ENCODE measurements around the gene STON1. TPM values are rescaled to one million over a fixed set of nuclear protein-coding genes. Genes with fewer than 3 reads are reported as not detected.

Gene STON1
- total RNA-seq, 1 donor from 2014 or later = 37.5 TPM

GRCh38 chr2:48583961-48584360 is 54.0 kb downstream of the STON1 start:
- Mint-ChIP-seq H3K36me3 (ENCODE audit: unreplicated experiment) (peaks cover 56% of the 10 kb centered on the region), H3K27me3 (ENCODE audit: unreplicated experiment) (no peaks in the 10 kb centered on the region), H3K9me3 (ENCODE audit: unreplicated experiment) (no peaks in the 10 kb centered on the region), H3K4me1 (ENCODE audit: unreplicated experiment) (peaks cover 7% of the 10 kb centered on the region), H3K4me3 (ENCODE audit: unreplicated experiment) (no peak overlapping the region), H3K27ac (ENCODE audit: unreplicated experiment) (no peak overlapping the region)
- no peak for DNase-seq (ENCODE audit: extremely low spot score, unreplicated experiment)
- TF ChIP-seq, protein P1, sequence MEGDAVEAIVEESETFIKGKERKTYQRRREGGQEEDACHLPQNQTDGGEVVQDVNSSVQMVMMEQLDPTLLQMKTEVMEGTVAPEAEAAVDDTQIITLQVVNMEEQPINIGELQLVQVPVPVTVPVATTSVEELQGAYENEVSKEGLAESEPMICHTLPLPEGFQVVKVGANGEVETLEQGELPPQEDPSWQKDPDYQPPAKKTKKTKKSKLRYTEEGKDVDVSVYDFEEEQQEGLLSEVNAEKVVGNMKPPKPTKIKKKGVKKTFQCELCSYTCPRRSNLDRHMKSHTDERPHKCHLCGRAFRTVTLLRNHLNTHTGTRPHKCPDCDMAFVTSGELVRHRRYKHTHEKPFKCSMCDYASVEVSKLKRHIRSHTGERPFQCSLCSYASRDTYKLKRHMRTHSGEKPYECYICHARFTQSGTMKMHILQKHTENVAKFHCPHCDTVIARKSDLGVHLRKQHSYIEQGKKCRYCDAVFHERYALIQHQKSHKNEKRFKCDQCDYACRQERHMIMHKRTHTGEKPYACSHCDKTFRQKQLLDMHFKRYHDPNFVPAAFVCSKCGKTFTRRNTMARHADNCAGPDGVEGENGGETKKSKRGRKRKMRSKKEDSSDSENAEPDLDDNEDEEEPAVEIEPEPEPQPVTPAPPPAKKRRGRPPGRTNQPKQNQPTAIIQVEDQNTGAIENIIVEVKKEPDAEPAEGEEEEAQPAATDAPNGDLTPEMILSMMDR (IDR thresholded peaks at IDR 0.05) = no peak

- no peaks in the 10 kb centered on the region for H3K27me3 Mint-ChIP-seq (ENCODE audit: unreplicated experiment)
- H3K4me1 Mint-ChIP-seq (ENCODE audit: unreplicated experiment) = peaks cover 5% of the 10 kb centered on the region
- no peak overlapping the region for H3K27ac Mint-ChIP-seq (ENCODE audit: unreplicated experiment)
- no peak overlapping the region for H3K4me3 Mint-ChIP-seq (ENCODE audit: unreplicated experiment)
- TF ChIP-seq, protein P1 (IDR thresholded peaks at IDR 0.05) = no peak
- H3K9me3 Mint-ChIP-seq (ENCODE audit: unreplicated experiment) = no peaks in the 10 kb centered on the region
- no peak for DNase-seq (ENCODE audit: extremely low spot score, unreplicated experiment)
- peaks cover 51% of the 10 kb centered on the region for H3K36me3 Mint-ChIP-seq (ENCODE audit: unreplicated experiment)
These were observed 54.6 kb downstream of the STON1 start for GRCh38 chr2:48584551-48584950.

GRCh38 chr2:48586433-48586832 is 56.5 kb downstream of the STON1 start:
- Mint-ChIP-seq H3K27ac (ENCODE audit: unreplicated experiment) (no peak overlapping the region), H3K4me3 (ENCODE audit: unreplicated experiment) (no peak overlapping the region), H3K9me3 (ENCODE audit: unreplicated experiment) (no peaks in the 10 kb centered on the region), H3K36me3 (ENCODE audit: unreplicated experiment) (peaks cover 38% of the 10 kb centered on the region), H3K4me1 (ENCODE audit: unreplicated experiment) (peaks cover 4% of the 10 kb centered on the region), H3K27me3 (ENCODE audit: unreplicated experiment) (no peaks in the 10 kb centered on the region)
- DNase-seq (ENCODE audit: extremely low spot score, unreplicated experiment) = no peak
- TF ChIP-seq, protein P1 (IDR thresholded peaks at IDR 0.05) = no peak

DNA sequence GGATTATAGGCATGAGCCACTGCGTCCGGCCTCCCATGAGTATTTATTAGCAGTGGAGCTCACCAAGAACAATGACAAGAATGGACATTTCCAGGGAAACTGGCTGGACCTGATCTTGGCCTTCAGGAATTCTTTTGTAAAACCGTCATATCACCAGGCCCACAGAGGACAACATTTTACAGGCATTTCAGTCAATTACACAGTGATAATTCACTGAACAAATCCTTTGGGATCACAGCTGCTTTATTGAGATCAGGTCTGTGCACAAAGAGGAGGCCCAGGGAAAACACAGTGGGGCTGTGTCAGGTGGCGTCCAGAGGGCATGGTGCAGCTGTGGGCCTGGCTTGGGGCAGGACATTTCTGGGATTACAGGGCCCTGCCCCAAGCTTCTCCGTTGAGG is 57.6 kb downstream of the STON1 start:
- H3K4me1 Mint-ChIP-seq (ENCODE audit: unreplicated experiment) = peaks cover 4% of the 10 kb centered on the region
- H3K27me3 Mint-ChIP-seq (ENCODE audit: unreplicated experiment) = no peaks in the 10 kb centered on the region
- H3K9me3 Mint-ChIP-seq (ENCODE audit: unreplicated experiment) = no peaks in the 10 kb centered on the region
- peaks cover 27% of the 10 kb centered on the region for H3K36me3 Mint-ChIP-seq (ENCODE audit: unreplicated experiment)
- no peak for DNase-seq (ENCODE audit: extremely low spot score, unreplicated experiment)
- no peak overlapping the region for H3K27ac Mint-ChIP-seq (ENCODE audit: unreplicated experiment)
- H3K4me3 Mint-ChIP-seq (ENCODE audit: unreplicated experiment) = no peak overlapping the region
- TF ChIP-seq, protein P1 (IDR thresholded peaks at IDR 0.05) = no peak

GRCh38 chr2:48587961-48588360 is 58.0 kb downstream of the STON1 start:
- Mint-ChIP-seq H3K4me3 (ENCODE audit: unreplicated experiment) (no peak overlapping the region), H3K27ac (ENCODE audit: unreplicated experiment) (no peak overlapping the region), H3K27me3 (ENCODE audit: unreplicated experiment) (no peaks in the 10 kb centered on the region), H3K36me3 (ENCODE audit: unreplicated experiment) (peaks cover 27% of the 10 kb centered on the region), H3K9me3 (ENCODE audit: unreplicated experiment) (no peaks in the 10 kb centered on the region), H3K4me1 (ENCODE audit: unreplicated experiment) (peaks cover 4% of the 10 kb centered on the region)
- DNase-seq (ENCODE audit: extremely low spot score, unreplicated experiment) = no peak
- TF ChIP-seq, protein P1 (IDR thresholded peaks at IDR 0.05) = no peak

Measured in osteocyte (in vitro differentiated cells).